ENCODE measurements around the gene KLRC3.
"Not testable (repeated sequence)": the region's sequence is repeated elsewhere in the genome, so short reads cannot be mapped to it uniquely, and the experiment has no call there.

Gene KLRC3

DNA sequence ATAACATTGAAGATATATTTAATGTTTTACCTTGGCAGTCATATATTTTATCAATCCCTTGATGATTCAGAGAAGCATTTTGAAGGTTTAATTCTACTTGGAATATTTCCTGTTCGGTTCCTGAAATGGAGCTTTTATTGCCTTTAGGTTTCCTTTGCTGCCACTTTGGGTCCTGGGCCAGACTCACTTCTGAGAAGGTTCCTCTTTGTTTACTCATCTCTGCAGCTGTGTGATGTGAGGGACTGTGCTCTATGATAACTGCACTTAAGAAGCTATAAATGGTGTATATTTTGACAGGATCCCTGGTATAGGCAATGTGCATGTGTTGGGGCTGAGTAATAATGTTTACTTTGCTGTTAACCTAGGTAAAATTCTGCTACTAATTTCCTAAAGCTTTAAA, at the start of gene KLRC3:
Gene KLRC3, minus strand, starts transcription at position 262 of the 400 bp plus-strand sequence. Its CDS starts 45 bp downstream, at position 217.
- not testable (repeated sequence) for DNase-seq

DNA sequence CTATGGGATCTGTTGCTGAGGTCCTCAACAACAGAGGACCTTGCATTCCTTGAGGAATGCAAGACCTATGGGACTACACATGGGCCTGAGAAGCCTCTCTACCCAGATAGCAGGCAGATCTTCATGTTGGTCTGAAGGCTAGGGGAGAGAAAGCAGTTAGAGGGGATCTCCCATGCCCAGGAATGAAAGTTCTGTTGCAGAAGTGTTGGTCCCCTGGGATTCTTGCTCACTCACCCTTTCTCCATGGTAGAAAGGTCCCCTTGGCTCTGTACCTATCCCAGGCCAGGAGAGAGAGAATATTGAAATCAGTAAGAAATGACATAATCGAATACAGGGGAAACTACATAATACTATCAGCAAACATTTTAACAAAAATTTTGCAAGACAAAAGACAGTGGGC, 49.3 kb upstream of the KLRC3 start:
- no peak for DNase-seq

DNA sequence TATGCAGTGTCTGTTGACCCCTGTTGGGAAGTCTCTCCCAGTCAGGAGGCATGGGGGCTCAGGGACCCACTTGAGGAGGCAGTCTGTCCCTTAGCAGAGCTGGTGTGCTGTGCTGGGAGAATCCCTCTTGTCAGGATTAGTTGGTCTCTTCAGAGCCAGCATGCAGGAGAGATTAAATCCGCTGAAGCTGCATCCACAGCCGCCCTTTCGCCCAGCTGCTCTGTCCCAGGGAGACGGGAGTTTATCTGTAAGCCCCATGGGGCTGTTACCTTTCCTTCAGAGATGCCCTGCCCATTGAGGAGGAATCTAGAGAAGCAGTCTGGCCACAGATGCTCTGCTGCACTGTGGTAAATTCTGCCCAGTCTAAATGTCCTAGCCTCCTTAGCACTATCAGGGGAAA, 45.9 kb upstream of the KLRC3 start:
- peak; percentile 61 for DNase-seq

DNA sequence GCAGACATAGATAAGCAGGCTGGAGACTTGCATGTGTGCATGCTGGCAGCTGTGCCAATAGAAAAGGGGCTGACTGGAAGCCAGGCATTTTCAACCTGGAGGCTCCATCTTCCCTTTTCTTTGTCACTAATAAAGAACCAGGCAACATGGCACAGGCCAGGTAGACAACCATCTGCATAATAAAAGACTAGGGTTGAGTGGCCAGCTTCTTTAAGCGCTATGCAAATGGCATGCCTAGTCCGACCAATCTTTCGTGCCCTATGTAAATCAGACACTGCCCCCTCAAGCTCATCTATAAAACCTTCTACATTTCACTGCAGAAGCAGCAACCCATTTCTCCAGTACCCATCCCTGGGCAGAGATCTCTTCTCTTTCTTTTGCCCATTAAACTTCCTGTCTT, 37.4 kb upstream of the KLRC3 start:
- no peak for DNase-seq

DNA sequence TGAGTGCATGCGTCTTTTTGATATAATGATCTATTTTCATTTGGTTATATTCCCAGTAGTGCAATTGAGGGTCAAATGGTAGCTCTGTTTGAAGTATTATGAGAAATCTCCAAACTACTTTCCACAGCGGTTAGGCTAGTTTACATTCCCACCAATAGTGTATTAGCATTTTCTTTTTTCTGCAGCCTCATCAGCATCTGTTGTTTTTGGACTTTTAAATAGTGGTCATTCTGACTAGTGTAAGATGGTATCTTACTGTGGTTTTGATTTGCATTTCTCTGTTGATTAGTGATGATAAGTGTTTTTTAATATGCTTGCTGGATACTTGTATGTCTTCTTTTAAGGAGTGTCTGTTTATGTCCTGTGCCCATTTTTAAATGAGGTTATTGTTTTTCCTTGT, 36.5 kb upstream of the KLRC3 start:
- DNase-seq, result no peak

DNA sequence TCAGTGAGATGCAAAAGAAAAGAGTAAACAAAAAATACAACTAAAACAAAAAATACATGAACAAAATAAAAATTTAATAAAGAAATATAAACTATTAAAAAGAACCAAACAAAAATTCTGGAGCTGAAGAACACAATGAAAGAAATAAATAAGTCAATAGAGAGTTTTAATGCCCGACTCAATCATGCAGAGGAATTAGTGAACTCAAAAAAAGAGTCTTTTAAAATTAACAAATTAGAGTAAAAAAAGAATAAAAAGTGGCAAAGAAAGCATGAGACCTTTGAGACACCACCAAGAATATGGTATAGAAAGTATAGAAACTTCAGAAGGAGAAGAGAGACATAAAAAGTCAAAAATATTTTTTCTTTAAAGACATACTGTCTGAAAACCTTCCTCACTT, 35.4 kb upstream of the KLRC3 start:
- DNase-seq, result no peak

DNA sequence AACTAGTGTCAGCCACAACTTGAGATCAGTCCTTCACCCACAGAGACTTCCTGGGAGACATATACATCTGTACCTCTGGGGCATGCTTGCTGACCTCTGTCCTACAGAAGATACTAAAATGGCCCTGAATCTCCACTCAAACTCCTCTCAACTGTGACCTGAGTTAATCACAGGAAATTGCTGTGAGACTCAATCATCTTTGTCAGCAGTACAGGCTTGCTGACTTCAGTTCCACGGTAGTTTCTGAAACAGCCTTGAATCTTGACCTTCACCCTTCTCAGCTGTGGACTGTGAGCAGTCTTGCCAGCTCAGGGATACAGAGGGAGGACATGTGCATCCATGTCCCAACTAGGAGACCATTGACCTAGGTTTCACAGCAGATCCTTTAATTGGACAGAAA, 34.1 kb upstream of the KLRC3 start:
- no peak for DNase-seq

DNA sequence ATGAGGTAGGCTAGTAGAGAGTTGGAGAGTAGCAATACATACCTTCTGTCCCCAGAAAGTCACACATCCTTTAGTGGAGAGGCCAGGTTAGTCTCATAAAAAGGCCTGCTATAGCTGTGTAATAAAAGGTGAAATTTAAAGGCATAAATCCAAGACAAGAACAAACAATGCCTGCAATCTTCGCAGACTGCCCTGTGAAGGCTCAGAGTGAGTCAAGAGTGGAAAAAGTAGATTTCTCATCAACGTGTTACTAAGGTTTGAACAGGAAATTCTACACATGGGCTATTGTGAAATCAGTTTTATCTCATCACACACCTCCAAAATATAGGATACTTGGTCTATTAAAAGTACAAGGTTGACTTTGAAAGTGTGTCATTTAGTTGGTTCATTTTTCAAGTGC, 32.8 kb upstream of the KLRC3 start, which contains the start of gene KLRC1:
Gene KLRC1, minus strand, starts transcription at position 222 of the 400 bp plus-strand sequence. CDS start 2,221 bp downstream, outside the sequence.
- no peak for DNase-seq

DNA sequence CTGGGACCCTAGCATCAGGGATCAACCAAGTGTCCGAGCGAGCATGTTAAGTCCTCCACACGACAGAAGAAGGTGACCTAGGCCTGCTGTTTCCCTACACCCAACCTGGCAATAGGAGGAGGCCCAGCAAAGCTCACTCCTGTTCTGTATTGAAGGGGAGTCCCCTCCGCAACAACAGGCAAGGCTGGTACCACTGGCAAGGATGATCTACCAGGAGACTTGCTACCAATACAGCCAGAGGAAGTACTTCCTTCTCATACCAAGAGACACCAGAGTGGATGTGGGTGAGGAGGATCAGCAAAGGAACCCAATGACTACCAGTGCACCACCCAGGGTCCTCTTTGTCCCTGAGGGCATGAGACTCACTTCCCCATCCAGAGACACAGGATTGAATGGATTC, 27.8 kb upstream of the KLRC3 start:
- no peak for DNase-seq

DNA sequence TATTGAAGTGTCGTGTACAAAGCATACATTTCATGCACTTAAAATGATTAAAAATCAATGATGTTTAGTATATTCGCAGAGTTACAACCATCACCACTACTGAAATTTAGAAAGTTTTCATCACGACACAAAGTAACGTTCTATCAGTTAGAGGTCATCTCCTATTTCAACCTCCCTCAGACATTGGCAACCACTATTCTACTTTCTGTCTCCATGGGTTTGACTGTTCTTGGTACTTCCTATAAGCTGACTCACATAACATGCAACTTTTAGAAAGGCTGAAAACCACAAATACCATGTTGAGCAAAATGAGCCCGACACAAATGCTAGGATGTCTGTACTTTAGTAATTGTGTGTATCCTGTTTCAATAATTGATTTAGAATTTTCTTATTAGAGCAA, 25.7 kb upstream of the KLRC3 start:
- DNase-seq, result not testable (repeated sequence)

DNA sequence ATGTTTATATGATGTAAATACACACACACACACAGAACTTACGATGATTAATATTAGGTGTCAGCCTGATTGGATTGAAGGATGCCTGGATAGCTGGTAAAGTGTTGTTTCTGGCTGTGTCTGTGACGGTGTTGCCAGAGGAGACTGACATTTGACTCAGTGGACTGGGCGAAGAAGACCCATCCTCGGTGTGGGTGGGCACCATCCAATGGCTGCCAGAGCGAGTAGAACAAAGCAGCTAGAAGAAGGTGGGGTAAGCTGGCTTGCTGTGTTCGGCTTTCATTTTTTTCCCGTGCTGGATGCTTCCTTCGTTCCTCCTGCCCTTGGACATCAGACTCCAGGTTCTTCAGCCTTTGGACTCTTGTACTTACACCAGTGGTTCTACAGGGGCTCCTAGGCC, 20.7 kb upstream of the KLRC3 start:
- not testable (repeated sequence) for DNase-seq

DNA sequence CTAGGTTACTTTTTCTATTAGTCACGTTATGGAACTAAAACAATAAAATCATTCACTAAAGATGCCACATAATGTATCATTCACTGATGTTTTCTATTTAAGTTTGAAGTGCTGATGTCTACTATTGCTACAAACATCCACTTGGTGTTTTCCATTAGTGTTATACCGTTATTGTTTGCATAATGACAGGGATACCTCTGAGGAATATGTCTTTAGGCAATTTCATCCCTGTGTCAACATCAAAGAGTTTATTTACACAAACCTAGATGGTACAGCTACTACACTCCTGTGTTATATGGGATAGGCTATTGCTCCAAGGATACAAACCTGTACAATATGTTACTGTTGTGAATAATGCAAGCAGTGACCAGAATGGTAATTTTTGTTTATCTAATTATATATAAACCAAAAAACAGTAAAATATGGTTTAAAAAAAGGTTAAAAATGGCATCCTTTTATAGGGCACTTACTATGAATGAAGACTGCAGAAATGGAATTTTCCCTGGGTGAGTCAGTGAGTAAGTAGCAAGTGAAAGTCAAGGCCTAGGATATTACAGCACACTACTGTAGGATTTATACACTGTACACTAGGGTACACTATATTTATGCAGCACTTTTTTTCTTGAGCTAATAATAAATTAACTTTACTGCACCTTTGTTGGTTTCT, 19.3 kb upstream of the KLRC3 start:
- not testable (repeated sequence) for DNase-seq

DNA sequence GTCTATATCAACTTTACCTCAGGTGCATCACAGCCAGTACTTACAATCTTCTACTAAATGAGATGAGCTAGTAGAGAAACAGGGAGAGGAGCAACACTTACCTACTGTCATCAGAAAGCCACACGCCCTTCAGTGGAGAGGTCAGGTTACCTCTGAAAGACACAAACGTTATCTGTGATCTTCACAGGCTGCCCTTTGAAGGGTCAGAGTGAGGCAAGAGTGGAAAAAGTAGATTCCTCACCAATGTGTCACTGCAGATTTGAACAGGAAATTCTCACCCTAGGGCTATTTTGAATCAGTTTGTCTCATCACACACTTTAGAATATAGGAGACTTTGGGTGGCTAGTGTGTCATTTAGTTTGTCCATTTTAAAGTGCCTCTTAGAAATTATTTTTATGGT, 17.2 kb upstream of the KLRC3 start:
- DNase-seq, result not testable (repeated sequence)

DNA sequence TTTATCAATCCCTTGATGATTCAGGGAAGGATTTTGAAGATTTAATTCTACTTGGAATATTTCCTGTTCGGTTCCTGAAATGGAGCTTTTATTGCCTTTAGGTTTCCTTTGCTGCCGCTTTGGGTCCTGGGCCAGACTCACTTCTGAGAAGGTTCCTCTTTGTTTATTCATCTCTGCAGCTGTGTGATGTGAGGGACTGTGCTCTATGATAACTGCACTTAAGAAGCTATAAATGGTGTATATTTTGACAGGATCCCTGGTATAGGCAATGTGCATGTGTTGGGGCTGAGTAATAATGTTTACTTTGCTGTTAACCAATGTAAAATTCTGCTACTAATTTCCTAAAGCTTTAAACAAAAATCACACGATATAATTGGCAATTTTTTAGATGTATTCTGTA, 15.4 kb upstream of the KLRC3 start, which contains the start of gene KLRC2:
Gene KLRC2, minus strand, starts transcription at position 195 of the 400 bp plus-strand sequence. Its CDS starts 24 bp downstream, at position 171.
- DNase-seq, result not testable (repeated sequence)

DNA sequence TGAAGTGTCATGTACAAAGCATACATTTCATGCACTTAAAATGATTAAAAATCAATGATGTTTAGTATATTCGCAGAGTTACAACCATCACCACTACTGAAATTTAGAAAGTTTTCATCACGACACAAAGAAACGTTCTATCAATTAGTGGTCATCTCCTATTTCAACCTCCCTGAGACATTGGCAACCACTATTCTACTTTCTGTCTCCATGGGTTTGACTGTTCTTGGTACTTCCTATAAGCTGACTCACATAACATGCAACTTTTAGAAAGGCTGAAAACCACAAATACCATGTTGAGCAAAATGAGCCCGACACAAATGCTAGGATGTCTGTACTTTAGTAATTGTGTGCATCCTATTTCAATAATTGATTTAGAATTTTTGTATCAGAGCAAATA, 10.2 kb upstream of the KLRC3 start:
- not testable (repeated sequence) for DNase-seq

DNA sequence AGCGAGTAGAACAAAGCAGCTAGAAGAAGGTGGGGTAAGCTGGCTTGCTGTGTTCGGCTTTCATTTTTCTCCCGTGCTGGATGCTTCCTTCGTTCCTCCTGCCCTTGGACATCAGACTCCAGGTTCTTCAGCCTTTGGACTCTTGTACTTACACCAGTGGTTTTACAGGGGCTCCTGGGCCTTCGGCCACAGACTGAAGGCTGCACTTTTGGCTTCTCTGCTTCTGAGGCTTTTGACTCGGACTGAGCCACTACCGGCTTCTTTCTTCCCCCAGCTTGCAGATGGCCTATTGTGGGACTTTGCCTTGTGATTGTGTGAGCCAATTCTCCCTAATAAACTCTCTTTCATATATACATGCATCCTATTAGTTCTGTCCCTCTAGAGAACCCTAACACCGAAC, 5.5 kb upstream of the KLRC3 start:
- DNase-seq, result not testable (repeated sequence)

DNA sequence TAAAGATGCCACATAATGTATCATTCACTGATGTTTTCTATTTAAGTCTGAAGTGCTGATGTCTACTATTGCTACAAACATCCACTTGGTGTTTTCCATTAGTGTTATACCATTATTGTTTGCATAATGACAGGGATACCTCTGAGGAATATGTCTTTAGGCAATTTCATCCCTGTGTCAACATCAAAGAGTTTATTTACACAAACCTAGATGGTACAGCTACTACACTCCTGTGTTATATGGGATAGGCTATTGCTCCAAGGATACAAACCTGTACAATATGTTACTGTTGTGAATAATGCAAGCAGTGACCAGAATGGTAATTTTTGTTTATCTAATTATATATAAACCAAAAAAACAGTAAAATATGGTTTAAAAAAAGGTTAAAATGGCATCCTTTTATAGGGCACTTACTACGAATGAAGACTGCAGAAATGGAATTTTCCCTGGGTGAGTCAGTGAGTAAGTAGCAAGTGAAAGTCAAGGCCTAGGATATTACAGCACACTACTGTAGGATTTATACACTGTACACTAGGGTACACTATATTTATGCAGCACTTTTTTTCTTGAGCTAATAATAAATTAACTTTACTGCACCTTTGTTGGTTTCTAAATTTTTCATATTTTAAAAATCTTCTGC, 4.0 kb upstream of the KLRC3 start:
- not testable (repeated sequence) for DNase-seq

DNA sequence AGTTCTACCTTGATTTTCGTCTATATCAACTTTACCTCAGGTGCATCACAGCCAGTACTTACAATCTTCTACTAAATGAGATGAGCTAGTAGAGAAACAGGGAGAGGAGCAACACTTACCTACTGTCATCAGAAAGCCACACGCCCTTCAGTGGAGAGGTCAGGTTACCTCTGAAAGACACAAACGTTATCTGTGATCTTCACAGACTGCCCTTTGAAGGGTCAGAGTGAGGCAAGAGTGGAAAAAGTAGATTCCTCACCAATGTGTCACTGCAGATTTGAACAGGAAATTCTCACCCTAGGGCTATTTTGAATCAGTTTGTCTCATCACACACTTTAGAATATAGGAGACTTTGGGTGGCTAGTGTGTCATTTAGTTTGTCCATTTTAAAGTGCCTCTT, 1.8 kb upstream of the KLRC3 start:
- not testable (repeated sequence) for DNase-seq

DNA sequence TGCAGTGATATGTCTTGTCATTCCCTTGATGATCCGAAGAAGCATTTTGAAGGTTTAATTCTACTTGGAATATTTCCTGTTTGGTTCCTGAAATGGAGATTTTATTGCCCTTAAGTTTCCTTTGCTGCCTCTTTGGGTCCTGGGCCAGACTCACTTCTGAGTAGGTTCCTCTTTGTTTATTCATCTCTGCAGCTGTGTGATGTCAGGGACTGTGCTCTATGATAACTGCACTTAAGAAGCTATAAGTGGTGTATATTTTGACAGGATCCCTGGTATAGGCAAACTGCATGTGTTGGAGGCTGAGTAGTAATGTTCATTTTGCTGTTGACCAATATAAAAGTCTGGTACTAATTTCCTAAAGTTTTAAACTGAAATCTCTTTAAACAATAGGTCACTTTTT, 11.0 kb downstream of the KLRC3 start, which contains the start of gene KLRC4:
Gene KLRC4, minus strand, starts transcription at position 366 of the 400 bp plus-strand sequence. Its CDS starts 182 bp downstream, at position 184.
- no peak for DNase-seq

DNA sequence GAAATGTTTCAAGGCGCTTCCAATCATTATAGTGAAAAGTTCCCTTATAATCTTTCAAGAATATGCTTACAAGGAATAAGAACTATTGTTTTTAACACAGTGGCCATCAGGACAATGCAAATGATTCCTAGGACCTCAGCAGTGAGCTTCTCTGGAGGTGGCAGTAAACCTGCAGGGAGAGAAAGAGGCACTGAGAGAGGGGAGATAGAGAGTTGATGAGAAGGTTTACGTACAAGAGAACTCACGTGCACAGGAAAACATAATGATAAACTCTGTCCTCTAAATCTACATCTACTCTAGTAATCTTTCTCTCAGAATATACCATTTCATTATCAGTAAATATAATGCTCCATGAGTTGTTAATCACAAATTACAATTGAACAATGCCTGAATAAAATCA, 11.6 kb downstream of the KLRC3 start:
- DNase-seq, result no peak

DNA sequence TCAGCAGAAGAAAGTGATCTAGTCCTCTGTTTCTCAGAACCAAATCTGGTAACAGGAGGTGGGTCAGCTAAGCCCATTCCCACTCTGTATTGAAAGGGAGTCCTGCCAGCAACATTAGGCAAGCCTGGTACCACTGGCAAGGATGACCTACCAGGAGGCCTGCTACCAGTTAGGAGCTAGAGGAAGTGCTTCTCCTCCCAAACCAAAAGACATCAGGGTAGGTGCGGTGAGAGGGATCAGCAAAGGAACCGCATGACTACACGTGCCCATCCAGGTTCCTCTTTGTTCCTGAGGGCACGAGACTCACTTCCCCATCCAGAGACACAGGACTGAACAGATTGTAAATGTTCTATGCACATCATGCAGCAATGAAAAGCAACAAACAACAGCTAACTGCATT, 13.7 kb downstream of the KLRC3 start:
- no peak for DNase-seq

DNA sequence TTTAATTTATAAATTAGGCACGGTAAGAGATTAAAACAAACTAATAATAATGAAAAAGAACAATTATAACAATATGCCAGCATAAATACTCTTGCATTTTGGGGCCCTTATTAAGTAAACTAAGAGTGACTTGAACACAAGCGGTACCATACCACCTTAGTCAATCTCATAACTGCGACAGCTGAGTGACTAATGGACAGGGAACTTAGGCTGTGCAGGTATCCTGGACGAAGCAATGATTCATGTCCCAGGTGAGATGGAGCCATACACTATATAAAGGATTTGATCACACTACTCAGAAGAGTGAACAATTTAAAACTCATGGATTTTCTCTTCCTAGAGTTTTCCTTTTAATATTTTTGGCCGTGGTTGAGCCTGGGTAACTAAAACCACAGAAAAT, 15.1 kb downstream of the KLRC3 start:
- DNase-seq, result no peak

DNA sequence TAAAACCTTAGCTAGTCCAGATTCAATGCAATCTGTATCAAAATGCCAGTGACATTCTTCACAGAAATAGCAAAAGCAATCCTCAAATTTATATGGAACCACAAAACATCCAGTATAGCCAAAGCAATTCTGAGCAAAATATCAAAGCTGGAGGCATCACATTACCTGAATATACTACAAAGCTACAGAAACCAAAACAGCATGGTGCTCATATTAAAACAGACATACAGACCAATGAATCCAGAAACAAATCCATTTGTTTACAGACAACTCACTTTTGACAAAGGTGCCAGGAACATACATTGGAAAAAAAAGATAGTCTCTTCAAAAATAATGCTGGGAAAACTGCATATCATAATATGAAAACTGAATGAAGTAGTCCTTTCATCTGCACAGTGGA, 15.6 kb downstream of the KLRC3 start:
- DNase-seq, result no peak

DNA sequence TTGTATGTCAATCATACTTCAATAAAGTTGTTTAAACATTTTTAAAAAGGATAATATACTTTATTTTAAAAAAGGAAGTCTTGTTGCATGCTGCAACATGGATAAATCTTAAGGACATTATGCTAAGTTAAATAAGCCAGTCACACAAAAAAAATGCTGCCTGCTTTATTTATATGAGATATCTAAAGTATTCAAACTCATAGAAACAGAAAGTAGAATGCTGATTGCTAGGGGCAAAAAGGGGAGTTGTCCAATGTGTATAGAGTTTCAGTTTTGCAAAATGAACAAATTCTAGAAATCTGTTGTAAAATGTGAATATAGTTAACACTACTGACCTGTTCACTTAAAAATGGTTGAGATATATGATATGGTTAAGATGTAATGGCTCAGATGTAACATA, 19.6 kb downstream of the KLRC3 start:
- no peak for DNase-seq

All from NCI-H524 treated with DMSO at 0.1 percent for 48 hours (cell line).